Ureter (tissue), 1 donor: ENCODE data around the gene RELCH. TPM values are rescaled to one million over a fixed set of nuclear protein-coding genes. Genes with fewer than 3 reads are reported as not detected.
A peak's percentile ranks its signal among the peaks of the same experiment; 100 is the strongest.

Experiments
- DNase-seq: peaks from one replicate; pipeline ENCODE4 v3.0.0-alpha.2; 2020; ENCODE audit warnings: low spot score
- total RNA-seq: library from RNA; stranded (reverse); gene quantifications from one replicate; pipeline ENCODE4 v1.2.4, GENCODE V29; 2023
- donor health status: DM: yes; HTN: yes; CAD: no.

Gene RELCH
- total RNA-seq, 1 donor from 2014 or later = 106 TPM

DNA sequence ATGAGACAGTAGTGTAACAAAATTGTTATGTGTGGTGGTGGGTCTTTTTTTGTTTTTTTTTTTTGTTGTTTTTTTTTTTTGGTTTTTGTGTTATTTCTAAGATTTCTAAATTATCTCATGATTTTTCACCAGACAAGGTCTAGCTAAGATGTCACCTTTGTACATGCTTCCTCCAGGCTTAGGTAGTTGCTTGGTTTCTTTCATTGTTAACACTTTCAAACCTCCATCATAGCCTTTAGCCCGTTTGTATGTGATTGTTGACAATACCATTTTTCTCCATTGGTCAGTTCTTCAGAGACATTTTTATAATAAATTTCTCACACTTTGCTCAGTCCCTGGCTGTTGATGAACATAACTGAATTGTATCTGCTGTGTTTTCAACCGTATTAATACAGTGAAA, 2.2 kb downstream of the RELCH start:
- DNase-seq = no peak

DNA sequence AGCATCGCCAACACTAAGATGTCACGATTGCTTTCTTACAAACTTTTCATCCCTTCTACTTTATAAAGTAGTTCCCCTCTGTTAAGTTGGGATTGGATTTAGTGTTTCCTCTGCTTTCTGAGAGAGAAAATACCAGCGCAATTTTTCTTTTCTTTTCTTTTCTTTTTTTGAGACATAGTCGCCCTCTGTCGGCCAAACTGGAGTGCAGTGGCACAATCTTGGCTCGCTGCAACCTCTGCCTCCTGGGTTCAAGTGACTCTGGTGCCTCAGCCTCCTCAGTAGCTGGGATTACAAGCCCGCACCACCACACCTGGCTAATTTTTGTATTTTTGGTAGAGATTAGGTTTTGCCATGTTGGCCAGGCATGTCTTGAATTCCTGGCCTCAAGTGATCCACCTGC, 9.0 kb downstream of the RELCH start:
- no peak for DNase-seq

DNA sequence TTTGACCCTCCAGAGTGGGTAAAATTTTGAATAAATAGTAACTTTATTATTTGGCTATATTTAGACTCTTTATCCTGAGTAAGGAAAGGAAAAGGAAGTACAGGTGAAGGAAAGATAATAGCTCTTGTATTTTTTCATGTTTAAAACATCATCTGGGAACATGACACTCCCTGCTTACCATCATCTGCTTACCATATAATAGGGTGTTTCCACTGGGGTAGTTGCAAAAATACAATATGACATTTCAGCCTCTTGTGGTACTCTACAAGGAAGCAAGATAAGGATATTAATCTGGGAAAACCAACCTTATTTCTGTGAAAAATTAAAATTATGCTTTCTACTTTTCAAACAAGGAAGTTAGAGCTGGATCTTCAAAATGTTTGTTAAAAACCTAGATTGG, 9.9 kb downstream of the RELCH start:
- no peak for DNase-seq

DNA sequence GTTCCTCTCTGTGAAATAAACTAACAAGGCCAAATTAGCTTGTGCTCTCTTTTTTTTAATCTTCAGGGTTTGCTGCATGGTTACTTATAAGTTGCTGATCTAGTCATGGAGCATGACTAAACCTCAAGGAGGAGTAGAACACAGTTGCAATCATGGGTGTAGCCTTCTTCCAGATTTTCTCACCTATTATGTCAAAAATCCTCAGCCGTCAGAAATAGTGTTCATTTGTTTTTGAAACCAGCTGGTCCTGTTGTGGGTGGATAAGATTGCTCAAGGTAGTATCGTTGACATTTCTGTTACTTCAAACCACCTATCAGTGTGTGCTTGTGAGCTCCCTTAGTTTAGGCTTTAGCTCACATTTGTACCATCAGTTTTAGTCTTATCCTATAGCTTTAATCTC, 11.2 kb downstream of the RELCH start:
- DNase-seq = no peak

DNA sequence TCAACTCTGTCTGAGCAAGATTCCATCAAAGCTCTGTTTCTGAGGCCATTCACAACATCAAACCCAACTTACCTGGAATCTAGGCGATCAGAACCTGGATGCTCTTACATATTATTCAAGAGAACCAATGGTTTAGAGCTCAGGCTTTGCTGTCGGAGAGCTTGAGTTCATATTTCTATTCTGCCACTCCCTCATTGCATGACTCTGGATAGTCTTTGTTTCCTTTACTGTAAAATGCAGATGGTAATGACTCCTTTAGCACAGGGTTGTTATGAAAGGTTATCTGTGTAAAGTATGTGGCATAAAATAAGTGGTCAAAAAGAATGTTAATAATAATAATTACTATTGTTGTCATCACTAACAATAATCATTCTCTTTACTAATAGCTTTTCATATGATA, 12.6 kb downstream of the RELCH start:
- no peak for DNase-seq

DNA sequence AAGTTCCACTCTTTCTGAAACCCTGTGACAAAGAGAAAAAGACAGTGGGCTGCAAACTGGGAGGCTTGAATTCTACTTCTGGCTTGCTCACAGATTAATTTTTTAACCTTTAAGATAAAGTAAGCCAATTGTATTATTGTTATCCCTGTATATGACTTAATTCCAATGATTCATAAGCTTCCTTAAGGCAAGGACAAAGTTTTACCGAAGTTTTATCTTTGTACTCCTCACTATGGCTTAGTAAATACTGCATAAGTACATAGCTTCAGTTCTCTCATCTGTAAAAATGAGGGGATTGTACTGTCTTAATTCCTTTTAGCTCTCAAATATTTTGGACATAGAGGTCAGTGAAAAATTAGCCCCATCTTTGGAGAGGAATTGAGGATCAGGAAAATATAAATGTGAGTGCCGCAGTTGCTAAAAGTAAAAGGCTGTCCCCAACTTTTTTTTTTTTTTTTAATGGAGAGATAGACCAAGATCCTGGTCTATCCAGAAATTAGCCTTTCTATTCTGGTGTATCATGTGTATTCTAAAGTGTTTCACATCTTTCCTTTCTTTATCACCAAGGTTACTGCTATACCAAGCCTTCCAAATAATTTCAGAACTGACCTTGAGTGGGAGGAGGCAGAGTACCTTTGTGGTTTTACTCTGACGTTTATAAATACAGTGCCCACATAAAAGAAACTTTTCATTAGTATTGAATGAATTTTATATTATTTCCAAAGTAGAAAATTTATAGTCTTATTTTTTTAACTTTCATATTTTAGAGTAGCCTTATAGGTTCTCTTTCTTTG, 13.3 kb downstream of the RELCH start:
- DNase-seq = no peak

DNA sequence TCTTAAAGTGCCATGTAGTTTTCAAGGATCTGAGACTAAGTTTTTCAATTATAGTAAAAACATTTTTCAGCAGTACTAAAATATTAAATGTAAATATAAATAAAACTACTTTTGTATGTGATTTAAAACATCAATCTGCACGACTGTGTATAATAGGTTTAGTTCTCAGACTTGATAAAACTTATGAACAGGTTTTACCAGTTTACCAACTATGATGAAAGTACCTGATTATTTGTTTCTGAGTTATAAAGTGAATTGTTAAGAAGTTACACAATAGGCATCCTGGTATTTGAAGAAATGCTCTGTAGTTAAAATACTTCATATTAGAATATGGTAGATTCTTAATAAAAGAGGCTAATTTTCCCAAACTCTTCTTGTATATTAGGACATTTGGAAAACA, 14.8 kb downstream of the RELCH start:
- DNase-seq = no peak

DNA sequence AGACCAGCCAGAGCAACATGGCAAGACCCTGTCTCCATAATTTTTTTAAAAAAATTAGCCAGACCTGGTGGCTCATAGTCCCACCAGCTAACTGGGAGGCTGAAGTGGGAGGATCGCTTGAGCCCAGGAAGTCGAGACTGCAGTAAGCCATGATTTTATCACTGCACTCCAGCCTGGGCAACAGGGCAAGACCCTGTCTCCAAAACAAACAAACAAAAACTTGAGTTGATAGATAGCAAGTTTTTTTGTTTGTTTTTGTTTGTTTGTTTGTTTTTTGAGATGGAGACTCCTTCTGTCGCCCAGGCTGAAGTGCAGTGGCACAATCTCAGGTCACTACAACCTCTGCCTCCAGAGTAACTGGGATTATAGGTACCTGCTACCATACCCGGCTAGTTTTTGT, 18.8 kb downstream of the RELCH start:
- DNase-seq = no peak

DNA sequence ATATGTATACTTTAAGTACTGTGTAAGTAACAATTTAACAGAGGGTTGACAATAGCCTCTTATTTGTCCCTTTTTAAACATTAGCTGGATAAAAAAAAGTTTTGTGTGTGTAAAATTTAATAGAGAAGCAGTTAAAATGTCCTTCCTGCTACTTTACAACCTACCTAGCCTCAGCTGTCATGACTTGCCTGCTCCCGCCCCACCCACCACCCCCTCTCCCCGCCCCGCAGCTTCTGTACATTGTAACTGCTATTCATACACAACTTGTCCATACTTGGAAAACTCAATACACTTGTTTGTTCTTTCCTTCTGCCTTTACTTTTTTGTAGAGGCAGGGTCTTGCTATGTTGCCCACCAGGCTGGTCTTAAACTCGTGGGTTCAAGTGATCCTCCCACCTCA, 19.5 kb downstream of the RELCH start:
- DNase-seq = no peak

DNA sequence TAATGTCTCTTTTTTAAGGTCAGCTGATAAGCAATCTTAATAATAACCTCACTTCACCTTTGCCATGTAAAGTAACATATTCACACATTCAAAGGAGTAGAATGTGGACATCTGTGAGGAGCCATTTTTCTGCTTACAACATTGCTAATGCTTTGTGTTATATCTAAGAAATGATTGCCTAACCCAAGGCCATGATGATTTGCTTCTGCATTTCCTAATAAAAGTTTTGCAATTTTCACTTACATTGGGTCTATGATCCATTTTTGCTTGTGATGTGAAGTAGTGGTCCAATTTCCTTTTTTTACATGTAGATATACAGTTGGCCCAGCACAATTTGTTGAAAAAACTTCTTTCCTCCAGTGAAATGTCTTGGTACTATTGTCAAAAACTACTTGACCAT, 22.0 kb downstream of the RELCH start:
- no peak for DNase-seq

DNA sequence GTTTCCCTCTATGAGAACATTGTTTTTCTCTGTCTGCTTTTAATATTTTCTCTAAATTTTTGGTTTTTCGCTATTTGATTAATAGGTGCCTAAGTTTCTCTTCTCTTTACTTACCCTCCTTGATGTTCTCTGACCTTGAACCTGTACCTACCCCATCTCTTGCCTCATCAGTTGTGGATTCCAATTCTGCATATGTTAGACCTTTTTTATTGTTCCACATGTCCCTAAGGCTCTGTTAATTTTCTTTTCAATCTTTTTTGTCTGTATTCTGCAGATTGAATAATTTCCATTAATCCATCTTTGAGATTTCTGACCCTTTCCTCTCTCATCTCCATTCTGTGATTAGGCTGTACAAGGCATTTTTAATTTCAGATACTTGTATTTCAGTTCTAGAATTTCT, 23.1 kb downstream of the RELCH start:
- no peak for DNase-seq

DNA sequence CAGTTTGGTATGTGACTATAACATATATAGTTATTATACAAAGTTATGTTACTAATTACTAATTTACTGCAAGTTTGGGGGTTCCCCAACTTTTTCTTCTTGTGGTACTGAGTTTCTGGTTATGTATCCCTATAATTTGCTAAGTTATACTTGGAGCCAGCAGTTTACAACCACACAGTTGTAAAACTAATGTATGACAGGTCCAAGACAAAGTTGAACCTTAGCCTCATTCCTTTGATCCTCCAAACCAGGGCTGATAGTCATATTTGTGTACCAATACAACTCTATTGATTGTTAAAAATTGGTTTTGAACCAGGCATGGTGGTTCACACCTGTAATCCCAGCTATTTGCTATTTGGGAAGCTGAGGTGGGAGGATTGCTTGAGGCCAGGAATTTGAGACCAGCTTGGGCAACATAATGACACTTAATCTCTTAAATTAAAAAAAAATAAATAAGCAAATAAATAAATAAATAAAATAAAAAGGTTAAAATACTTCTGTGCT, 24.3 kb downstream of the RELCH start:
- no peak for DNase-seq

DNA sequence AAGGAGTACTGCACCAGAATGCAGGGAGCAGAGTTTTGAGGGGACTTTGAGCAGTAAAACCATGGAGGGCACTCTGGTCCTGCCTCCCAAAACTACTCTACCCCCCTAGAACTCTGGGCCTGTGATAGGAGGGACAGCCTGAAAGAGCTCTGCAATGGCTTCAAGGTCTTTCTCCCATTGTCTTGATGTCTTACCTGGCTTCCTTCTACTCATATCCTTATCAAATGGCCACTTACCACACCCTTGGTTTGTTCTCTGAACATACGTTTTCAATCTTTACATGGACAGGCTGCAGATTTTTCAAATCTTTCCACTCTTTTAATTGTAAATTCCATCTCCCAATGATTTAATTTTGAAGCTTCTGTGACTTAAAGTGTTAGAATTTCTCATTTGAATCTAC, 27.7 kb downstream of the RELCH start:
- no peak for DNase-seq

DNA sequence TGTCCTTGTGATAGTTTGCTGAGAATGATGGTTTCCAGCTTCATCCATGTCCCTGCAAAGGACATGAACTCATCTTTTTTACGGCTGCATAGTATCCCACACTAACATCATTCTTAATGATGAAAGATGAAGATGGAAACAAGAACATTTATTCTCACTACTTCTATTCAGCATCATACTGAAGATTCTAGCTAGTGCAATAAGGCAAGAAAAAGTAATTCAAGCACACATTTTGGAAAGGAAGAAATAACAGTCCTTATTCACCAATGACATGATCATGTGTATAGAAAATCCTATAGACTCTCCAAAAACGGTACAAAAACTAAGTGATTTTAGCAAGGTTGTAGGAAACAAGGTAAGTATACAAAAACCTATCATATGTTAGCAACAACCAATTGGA, 37.2 kb downstream of the RELCH start:
- DNase-seq = no peak

DNA sequence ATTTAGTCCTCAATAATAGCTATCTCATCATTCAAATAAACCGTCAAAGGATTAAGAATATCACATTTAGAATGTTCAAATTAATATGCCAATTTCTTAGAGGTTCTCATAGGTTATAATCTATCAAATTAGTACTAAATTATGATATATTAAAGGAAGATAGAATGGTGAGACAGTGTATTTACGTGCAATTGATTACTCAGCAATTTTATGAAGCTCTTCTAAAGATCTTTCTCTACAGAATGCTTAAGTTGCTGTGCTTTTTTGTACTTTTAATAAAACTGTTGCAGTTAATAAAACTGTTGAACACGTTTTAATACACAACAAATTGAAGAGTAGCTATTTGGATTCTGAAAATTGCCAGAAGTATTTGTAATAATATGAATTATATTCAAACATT, 39.0 kb downstream of the RELCH start:
- no peak for DNase-seq

DNA sequence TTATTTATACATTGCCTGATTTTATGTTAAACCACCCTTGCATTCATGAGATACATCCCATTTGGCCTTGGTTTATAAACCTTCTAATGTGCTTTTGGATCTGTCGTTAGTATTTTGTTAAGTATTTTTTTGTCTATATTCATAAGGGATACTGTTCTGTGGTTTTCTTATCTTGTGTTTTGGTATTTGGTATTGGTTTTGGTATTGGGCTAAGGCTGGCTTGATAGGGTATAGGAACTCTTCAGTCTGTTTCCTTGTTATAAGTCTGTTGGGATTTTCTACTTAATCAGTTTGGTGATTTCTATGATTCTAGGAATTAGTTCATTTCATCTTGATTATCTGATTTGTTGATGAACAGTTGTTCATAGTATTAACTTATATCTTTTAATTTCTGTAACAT, 49.2 kb downstream of the RELCH start:
- no peak for DNase-seq

DNA sequence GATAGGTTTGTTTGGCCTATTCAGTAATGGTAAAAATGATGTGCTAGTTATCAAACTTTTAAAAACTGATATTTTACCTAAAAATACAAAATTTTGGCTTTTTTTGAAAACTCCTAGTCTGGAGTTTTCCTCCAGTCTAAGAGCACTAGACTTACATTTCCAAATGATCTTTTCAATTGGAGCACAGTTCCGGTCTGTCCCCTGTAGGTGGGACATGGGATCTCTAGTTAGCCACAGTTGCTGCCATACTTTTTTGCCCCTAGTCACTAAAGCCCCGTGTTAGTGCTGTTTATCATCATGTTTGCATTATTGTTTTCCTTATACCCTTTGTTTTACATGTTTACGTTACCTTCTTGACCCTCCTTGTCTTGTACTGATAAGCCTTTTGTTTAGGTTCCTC, 52.4 kb downstream of the RELCH start:
- DNase-seq = no peak

DNA sequence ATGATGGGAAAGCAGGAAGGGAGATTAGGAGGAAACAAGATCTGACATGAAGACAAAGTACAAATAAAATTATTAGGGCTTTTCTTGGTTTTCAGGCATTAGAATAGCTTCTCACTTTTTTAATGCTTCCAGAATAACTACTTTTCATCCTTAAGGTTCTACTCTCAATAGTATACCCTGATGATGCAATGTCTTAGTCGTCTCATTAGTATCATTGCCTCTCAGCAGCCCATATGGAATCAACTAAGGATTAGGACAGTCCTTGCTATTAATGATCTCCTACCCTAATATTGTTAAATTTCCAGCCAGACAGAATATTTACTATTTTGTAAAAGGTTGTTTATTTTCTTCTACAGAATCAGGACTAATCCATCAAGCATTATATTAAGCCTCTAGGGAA, 55.9 kb downstream of the RELCH start:
- DNase-seq = no peak

DNA sequence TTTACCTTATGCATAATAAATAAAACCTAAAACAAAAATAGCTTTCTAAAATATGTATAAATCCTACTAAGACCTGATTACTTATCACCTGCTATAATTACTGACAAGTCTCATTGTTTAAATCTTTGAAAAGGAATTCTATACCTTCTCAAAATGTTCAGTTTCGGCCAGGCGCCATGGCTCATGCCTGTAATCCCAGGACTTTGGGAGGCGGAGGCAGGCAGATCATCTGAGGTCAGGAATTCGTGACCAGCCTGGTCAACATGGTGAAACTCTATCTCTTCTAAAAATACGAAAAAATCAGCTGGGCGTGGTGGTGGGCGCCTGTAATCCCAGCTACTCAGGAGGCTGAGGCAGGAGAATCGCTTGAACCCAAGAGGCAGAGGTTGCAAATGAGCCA, 58.1 kb downstream of the RELCH start:
- no peak for DNase-seq

DNA sequence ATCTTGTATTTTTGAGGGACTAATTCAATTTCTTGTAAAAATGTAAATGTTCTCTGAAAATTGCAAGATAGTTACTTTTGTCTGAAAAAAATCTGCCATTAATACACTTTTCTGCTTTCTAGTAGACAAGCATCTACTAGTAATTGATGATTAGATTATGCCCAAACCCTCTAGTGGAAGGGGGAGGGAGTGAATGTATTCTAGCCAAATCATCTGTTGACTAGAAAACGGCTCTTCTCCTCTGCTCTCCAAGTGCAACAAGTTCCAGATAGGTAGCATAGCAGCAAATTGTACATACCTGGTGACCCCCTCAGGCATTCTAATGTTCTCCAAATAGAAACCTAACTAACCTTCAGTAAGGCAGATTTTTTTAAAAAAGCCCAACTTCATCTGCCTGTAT, 58.6 kb downstream of the RELCH start:
- DNase-seq = no peak

DNA sequence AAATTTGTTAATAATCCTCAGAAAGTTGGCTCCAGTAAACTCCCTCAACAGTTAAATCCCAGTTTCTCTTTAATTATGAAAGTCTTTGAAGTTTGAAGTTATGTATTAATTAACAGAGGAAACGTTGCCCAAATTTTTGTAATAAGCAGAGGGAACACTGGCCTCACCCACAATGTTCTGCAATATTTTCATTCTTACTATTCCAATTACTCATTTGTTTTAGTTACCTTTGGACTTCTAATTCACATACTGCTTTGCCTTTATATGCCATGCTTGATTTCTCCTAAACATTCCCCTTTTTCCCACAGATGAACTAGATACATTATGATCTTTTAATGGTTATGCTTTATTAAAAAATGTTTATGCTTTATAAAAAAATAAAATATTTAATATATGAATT, 61.3 kb downstream of the RELCH start:
- no peak for DNase-seq

DNA sequence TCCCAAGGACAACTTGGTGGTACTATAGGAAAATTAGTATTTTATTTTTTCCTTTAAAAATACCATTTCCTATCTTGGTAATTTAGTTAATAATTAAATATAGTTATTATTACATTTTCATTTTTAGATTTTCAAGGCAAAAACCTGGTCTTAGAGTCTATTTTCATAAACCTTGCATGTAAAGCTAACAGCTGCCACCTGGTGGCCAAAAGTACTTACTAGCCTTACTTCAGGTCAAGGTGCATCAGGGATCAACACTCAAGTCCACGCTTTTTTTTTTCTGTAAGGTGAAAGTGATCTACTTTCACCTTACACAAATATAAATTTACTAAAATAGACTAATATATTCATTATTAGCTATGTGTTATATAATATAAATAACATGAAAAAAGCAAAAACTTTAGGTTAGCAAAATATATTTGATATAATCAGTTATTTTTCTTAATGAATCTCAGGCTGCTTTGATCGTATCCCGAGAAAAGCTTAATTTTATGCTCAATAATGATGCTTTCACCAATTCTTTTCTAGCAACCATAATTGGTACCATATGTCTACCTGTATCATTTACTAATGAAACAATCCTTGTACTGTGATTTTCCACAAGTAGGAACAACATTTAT, 62.5 kb downstream of the RELCH start:
- DNase-seq = peak; percentile 61

DNA sequence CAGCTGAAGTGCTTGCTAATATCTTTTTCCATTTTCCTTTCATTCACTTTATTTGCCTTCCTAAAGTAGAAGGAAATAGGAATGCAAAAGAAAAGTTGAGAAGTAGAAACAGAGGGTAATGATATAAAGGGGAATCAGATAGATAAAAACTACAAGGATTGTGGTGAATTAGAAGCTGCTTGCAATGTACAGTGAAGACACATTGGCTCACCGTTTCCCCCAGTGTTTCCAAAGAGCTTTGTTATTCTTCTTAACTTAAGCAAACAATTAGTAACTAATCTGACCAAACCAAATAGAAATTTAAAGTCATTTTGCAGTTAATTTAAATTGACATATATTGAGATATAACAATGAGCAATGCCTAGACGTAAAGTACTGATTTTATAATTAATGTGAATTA, 63.4 kb downstream of the RELCH start:
- DNase-seq = no peak

DNA sequence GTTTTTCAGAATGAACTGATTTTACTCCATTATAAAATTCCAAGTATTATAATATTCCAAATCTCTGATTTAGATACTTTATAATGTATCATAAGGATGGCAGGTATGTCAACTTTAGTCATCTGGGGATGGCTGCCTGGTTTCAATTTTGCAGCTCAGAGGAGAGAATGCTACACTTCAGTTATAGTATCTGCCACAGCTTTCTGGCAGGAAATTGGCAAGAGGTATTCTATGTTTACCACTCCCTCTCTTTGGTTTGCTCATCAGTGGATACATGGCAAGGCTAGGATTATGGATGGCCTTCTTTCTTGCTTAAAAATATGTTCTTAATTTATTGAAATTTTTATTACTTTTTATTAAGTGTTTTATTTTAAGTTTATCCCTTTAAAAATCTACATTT, 71.0 kb downstream of the RELCH start:
- no peak for DNase-seq
